ENCODE data around the gene POGLUT2. TPM values are rescaled to one million over a fixed set of nuclear protein-coding genes. Genes with fewer than 3 reads are reported as not detected.

POGLUT2 gene
- total and polyA plus RNA-seq, 12 donors = 1.1 to 12.0 (median 5.4) TPM

DNA sequence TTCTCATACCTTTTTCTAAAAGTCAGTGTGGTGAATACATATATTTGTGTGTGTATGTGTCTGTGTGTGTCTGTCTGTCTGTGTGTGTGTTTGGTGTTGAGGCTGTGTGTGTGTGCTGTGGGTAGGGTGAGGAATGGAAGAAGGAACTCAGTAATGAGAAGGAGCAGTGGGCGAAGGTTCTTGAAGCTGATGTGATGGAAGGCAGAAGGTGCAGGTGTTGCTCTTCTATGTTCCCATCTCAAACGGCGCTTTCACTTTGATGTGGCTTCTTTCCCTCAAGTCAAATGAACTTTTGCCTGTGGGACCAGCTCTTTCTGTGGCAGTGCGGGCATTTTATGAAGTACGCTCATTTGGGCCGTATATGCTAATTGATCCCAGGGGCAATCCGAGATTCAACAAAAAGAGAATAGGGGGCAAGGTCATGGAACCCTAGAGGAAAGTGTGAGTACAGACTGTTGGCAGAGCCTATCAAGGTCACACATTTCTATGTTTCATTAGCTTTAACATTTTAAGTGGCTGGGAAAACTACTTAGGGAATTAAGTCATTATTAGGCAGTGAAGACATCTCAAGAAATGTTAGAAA is 15.3 kb upstream of the POGLUT2 start:
- intact Hi-C loops (cut with DNase I) = no loop called here
- Histone ChIP-seq H3K4me1 (replicated peaks in 1 of 2) (peaks cover 0 to 12% of the 10 kb centered on the region in 2 donors), H3K9me3 (replicated peaks in 1 of 3) (peaks cover 0 to 5% (median 0%) of the 10 kb centered on the region in 3 donors), H3K36me3 (replicated peaks in 1 of 2) (no peaks in the 10 kb centered on the region), H3K27ac (no peak overlapping the region), H3K27me3 (no peaks in the 10 kb centered on the region), H3K4me3 (no peak overlapping the region)
- WGBS, 4 donors = 65 to 71% (median 68%) methylated on average over 7 of the region's 7 CpGs
- TF ChIP-seq POLR2A (IDR thresholded peaks at IDR 0.05) (no peak), CTCF (IDR thresholded peaks at IDR 0.05) (no peak)
- DNase-seq = no peak

DNA sequence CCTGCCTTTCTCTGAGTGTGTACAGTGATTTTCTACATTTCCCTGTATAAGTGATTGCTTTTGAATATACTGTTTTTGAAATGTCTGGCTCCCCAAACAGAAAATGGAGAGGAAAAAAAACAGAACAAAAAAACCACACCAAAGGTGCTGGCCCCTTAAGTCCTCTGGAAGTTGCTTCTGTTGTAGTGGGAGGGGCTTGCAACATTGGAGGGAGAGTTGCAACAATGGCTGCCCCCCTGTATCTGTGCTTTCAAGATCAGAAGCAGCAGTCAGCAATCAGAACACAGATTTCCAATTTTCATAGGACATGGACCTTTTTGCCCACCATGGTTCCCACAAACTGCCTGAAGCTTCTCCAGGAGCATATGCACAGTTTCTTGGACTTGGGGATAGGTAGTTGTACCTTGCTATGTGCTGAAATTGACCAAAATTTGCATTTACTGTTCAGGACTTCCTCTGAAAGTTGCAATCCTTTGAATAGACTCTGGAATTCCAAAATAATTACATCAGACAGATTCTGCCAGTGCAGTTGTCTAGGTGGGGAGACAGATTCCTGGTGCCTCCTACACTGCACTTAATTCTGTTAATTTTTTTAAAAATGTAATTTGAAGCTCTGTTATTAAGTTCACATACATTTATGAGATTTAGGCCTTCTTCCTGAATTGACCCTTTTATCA is 14.0 kb upstream of the POGLUT2 start:
- Histone ChIP-seq H3K4me1 (replicated peaks in 1 of 2) (peaks cover 0 to 12% of the 10 kb centered on the region in 2 donors), H3K9me3 (replicated peaks in 1 of 3) (peaks cover 0 to 5% (median 0%) of the 10 kb centered on the region in 3 donors), H3K27me3 (no peaks in the 10 kb centered on the region), H3K27ac (no peak overlapping the region), H3K36me3 (replicated peaks in 1 of 2) (no peaks in the 10 kb centered on the region), H3K4me3 (no peak overlapping the region)
- no peak for DNase-seq
- TF ChIP-seq CTCF (IDR thresholded peaks at IDR 0.05) = no peak
- intact Hi-C loops (cut with DNase I) = no loop called here

GRCh38 chr13:102807699-102808098 is 8.9 kb upstream of the POGLUT2 start:
- H3K36me3 ChIP-seq (replicated peaks in 1 of 2) = no peaks in the 10 kb centered on the region
- H3K9me3 ChIP-seq (replicated peaks in 1 of 3) = peaks cover 0 to 5% (median 0%) of the 10 kb centered on the region in 3 donors
- TF ChIP-seq CTCF (IDR thresholded peaks at IDR 0.05) (no peak), POLR2A (IDR thresholded peaks at IDR 0.05) (no peak)
- H3K27ac ChIP-seq = no peak overlapping the region
- WGBS, 4 donors = 93 to 99% (median 96%) methylated on average over 3 of the region's 3 CpGs
- H3K4me1 ChIP-seq (replicated peaks in 1 of 2) = no peaks in the 10 kb centered on the region
- no peak overlapping the region for H3K4me3 ChIP-seq
- DNase-seq = no peak
- H3K27me3 ChIP-seq = no peaks in the 10 kb centered on the region
- intact Hi-C loops (cut with DNase I) = no loop called here

DNA sequence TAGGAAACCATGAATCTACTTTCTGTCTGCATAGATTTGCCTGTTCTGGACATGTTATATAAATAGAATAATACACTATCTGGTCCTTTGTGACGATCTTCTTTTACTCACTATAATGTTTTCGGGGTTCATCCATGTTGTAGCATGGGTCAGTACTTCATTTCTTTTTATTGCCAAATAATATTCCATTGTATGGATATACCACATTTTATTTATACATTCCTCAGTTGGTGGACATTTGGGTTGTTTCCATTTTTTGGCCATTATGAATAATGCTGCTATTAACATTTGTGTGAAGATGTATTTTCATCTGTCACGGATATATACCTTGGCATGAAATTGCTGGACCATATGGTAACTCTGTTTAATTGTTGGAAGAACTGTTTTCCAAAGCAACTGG is 6.9 kb upstream of the POGLUT2 start:
- Histone ChIP-seq H3K27ac (no peak overlapping the region), H3K9me3 (replicated peaks in 1 of 3) (no peaks in the 10 kb centered on the region), H3K27me3 (no peaks in the 10 kb centered on the region), H3K4me3 (no peak overlapping the region), H3K36me3 (replicated peaks in 1 of 2) (no peaks in the 10 kb centered on the region), H3K4me1 (replicated peaks in 1 of 2) (peaks cover 11 to 18% of the 10 kb centered on the region in 2 donors)
- TF ChIP-seq CTCF (IDR thresholded peaks at IDR 0.05) (no peak), POLR2A (IDR thresholded peaks at IDR 0.05) (no peak)
- intact Hi-C loops (cut with DNase I) = no loop called here
- WGBS, 4 donors = 94 to 97% (median 96%) methylated on average over 3 of the region's 3 CpGs
- DNase-seq = no peak
